GM15510 (cell line): ENCODE results near the gene KIAA0930.

Source experiments
- POLR2A ChIP-seq: IDR thresholded peaks from 3 replicates; pipeline ENCODE4 v1.6.1; 2011; ENCODE audit warnings: borderline replicate concordance; ENCODE audit not compliant: insufficient read length; ENCODE audit errors: extremely low read depth

The KIAA0930 gene

DNA sequence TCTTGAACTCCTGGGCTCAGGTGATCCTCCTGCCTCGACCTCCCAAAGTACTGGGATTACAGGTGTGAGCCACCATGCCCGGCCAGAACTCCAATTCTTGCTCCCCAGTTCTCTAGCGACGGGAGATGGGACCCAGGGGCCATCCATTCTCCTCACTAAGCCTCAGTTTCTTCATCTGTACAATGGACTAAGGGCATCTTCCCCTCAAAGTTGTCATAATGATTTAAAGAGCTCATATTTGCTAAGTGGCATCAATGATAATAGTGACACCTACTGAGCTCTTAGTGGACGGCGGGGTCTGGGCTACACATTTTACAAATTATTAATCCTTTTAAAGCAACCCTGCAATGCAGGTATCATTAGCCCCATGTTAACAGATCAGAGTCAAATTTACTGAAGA is 34.5 kb downstream of the KIAA0930 start:
- TF ChIP-seq POLR2A: no peak

DNA sequence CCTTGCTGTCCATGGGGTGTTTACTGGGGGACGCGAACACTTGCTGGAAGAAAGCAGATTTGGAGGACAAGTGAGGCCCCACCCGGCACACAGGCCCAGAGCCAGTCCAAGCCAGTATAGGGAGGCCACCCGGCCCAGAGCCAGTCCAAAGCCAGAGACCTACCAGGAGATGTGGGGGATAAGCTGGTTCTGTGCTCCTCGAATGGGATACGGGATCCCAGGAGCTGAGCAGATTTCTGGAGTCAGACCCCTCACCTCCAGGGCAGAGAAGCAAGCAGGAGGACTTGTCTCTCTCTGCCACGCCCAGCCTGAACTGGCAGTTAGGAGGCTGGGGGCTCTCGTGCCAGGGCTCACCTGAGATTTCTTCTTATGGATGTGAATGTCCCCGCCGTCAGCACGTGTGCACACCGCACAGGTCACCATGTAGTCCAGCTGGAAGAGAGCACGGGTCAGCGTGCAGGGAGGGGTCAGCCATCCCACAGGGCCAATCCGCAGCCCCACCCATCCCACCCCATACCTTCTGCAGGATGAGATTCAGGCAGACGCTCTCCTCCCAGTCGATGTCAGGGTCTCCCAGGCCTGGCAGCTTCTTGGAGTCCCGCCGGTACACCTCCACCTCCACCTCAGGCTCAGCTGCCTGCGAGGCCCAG is 35.3 kb downstream of the KIAA0930 start:
- no peak for TF ChIP-seq POLR2A

DNA sequence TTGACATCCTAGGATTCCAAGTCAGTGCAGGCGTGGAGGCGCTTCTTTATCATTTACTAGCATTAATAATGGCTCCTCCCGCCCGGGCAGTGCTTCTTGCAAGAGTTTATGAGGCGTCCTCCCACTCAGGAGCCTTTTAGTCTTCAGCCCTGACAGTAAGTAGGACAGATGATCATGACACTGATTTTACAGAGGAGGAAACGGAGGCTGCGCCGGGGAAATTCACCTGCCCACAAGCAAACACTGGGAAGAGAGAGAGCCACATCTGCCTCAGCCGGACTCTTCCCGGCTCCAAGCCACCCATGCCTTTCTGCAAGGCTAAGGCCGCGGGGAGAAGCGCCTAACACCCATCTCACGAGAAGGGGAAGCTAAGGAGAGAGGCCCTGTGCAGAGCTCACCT is 35.9 kb downstream of the KIAA0930 start:
- no peak for TF ChIP-seq POLR2A

DNA sequence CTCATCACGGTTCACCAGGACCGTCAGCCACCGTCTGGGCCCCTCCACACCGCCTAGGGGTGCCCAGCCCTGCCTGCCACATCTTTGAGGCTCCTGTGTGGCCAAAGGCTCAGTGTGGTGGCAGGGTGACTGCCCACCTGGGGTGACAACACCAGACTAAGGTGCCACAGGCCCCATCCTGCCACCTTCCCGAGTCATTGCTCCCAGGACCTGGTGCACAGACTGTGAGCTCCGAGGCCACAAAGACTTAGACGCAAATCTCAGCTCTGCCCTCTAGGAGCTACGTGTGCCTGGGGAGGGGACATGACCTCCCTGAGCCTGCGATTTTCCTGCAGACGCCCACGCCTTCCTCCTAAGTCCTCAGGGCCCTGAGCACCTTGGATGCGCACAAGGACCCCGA is 36.5 kb downstream of the KIAA0930 start:
- TF ChIP-seq POLR2A: no peak

DNA sequence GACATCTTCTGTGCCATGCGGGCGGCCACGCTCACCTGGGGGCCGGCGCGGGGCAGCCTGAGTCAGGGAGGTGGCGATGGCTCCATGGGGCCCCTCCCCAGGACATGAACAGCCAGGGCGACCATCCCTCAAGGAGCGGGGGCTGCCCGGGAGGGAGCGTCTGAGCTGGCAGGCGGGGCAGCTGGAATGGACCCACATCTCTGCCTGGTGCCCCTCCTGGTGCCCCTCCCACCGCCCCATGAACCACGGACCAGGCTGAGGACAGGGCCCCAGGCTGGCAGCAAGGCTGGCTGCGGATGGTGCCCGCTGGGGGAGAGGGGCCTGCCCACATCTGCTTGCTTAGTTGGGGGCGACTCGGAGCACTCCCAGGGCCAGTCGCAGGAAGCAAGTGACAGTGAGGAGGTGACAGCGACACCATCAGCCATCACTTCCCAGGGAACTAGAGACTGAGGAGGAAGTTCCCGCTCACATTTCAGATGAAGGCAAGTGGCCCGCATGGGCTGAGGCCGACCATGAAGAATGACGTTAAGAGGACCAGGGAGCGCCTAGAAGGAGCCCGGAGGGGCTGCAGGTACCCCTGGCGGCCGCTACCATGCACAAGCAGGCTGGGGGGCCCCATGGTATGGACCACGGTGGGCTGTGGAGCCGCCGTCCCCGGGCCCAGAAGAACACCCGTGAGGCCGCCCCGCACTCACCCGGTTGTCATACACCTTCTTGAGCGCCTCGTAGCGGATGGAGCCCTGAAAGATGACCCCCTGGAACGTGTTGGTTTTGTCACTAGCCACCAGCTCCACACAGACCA is 37.3 kb downstream of the KIAA0930 start:
- no peak for TF ChIP-seq POLR2A

DNA sequence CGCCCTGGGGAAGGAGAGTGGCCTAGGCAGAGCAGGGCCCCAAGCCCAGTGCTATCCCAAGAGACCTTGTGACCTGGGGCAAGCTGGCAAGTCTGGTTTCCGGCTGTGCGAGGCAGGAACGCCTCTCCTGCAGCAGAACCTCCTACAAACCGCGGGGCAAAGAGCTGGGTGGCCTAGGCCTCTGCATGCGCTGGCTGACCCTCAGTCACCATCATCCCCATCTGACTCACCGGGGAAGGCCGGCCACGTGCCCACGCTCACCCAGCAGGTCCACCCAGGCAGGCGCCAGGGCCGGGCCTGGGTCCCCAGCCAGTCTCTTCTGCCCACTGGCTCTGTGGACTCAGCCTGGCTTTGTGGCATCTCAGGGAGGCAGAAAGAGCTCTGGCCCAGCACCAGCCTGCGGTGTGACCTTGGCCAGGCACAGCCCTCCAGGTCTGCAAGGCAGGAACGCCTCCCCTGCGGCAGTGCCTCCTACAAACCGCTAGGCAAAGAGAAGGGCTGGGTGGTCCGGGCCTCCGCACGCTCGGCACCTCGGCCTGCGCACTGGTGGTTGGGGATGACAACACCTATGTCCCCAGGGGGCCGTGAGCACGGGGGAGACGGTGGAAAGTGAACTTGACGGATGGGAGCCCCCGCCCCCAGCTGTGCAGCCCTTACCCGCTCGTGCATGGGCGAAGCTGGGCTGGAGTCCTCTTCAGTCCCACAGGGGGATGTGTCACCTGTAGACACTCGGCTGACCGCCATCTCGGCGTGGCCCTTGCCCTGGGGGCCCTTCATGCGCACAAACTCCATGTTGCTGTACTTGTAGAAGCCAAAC is 38.2 kb downstream of the KIAA0930 start:
- no peak for TF ChIP-seq POLR2A

DNA sequence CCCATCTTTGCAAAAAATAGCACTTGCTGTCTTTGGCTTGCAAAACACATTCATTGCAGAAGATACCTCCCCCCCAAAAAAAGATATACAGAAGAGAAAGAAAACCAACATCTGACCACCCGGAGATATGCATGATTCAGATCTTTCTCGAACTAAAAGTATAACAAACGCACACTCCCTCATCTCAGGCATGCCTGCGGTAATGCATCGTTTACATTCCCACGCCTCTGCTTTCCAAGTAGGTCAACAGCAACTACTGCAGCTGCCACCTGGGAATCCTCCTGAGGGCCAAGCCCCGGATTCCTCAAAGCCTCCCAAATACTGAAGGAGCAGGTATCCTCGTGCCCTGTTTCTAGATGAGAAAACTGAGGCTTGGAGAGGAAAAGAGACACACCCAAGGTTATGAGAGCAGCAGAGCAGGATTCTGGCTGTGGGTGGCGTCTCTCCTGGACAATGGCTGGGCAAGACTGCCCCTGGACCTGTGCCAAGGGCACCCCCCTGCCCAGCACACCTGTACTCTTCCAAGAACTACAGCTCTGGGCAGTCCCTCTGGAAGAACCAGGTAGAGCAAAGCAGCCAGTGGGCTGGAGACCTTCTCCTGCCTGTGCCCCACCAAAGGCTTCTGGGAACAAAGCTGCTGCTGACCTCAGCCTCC is 38.9 kb downstream of the KIAA0930 start:
- no peak for TF ChIP-seq POLR2A

DNA sequence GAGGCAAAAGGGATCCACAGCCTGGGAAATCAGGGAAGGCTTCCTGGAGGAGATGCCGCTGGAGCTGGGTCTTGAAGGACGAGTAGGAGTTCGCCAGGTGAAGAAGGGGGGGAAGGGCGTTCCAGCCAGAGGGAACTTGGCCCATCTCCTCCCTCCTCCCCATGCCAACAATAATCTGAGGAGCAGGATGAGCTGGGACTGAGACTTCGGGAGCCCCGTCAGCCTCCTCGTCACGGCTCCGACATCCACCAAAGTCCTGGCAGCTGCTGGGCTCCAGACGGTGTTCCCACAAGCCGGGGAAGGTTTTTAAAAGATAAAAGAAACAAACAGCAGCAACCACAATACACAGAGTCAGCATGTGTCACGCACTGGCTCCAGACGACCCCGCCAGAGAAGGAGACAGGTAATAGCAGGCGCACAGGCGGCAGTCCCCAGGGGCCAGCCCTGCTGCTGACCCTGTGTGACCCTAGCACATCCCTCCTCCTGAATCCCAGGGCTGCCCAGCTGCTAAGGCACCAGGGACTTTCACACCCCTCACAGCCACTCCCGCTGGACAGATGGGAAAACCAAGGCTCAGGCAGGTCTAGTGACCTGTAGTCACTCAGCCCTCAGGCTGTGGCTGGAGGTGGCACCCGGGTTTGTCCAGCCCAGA is 39.7 kb downstream of the KIAA0930 start:
- no peak for TF ChIP-seq POLR2A

DNA sequence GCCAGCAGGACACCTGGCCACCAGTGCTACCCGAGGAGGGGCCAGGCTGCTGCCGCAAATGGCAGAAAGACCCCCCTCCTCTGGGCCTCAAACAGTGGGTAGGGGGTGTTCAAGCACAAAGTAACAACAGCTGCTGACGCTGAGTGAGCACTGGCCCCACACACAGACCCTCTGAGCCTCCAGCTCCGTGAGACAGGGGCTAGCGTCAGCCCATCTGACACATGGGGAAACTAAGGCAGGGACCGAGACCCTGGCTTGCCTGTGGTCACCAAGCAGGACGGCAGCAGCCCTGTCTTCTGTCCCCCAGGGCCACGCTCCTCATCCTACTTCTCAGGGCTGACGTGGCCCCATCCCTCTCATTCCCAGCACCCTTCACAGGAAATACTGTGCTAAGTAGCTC is 40.5 kb downstream of the KIAA0930 start:
- no peak for TF ChIP-seq POLR2A

DNA sequence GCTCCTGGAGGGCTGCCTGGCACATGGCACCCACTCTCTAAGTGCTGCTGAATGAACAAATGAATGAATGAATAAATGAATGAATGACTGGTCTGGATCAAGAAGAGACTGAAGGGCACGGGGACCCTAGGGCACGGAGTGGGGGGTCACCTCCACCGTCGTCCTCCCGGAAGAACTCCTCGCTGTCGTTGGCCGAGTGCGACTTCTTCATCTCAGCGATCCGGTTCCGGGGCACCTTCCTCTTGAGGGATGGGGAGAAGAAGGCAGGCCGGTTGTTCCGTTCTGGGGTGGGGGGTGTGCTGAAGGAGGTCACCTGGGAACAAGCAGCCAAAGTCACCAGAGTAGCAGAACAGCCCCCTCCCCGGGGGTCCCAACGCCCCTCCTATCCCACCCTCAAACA is 41.0 kb downstream of the KIAA0930 start:
- no peak for TF ChIP-seq POLR2A

DNA sequence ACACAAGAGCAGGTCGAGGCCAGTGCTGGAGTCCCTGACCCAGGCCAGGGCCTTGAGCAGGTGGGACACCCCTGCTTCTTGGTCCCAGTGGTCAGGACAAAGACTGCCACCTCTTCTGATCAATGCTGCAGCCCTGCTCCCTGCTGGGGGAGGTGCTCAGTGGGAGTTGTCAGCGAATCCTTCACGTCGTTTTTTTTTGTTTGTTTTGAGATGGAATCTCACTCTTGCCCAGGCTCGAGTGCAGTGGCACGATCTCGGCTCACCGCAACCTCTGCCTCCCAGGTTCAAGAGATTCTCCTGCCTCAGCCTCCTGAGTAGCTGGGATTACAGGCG is 42.3 kb downstream of the KIAA0930 start:
- no peak for TF ChIP-seq POLR2A

DNA sequence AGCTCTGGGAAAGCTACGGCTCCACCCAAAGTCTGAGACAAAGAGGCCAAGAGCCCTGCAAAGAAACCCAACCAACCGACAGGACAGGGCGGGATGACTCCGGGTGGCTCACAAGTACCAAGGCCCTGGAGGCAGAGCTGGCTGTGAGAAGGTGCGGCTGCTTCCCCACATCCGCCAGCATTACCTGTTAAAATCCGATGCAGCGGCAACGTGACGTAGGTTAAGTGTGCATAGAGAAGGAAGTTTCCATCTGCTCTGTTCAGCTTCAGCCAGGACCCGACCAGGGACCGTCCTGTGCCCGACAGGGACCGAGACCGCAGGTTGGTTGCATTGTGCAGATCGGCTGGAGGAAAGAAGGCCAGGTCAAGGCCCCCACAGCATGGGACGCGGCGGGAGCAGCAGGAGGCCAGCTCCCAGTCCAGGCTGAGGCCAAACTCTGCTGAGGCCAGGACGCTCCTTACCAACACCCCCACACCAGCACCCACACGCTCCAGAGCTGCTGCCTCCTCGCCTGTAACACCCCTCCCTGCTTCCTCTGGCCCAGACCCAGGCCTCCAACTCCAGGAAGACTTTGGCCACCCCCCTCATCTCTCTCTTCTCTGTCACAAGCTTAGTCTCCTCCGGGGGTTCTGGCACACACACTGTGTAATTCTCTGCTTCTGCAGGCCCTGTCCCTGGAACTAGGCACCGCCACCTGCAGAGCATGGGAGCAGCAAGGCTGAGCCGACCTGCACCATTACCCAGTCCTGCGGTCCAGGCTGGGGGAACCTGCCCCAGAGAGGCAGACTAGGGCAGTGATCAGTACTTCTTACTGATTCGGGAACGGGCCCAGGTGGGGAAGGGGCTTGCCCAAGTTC is 42.9 kb downstream of the KIAA0930 start:
- TF ChIP-seq POLR2A: no peak

DNA sequence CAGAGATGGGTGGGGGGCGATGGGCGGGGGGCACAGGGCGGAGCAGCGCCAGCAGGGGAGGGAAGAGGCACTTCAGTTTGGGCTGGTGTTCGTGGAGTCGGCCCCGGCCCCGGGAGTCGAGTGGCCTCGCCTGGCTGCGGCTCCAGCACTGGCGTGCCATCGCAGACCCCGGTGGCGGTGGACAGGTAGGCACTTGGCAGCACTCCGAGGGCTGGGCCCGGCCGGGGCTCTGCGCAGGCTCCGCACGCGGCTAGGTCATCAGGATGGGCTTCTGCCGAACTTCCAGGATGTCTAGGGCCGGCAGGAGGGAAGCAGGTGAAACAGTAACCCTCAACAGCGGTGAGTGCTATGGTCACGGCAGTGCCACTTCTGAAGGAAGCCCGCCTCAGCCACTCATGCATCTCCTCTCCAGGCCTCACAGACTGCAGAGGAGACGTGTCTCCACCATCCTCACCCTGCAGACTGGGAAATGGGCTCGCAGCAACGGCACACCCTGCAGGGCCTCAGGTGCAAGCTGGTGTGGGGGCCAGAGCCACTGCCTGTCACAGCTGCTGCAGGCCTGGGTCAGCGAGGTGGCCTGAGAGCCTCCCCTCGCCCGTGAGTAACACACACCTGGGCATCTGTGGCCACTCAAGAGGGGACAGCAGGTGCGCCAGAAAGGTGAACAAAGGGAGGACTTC is 43.6 kb downstream of the KIAA0930 start:
- no peak for TF ChIP-seq POLR2A

DNA sequence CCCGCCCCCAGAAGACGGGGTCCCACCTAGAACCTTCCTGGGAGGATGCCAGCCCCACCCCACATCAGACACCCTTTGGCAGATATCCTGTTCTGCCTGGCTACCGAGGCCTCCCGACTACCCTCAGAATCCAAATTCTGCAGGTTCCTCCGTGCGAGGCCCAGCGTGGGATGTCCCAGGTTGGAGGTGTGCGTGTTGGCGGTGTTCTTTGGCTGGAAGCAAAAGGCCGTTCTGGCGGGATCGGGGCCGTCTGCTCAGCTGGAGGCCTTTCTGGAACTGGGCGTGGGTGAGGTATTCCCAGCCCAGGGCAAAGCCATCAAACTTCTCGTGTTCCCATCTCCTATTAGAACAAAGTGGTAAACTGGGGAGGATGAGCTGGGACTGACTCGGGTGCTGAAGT is 44.4 kb downstream of the KIAA0930 start:
- TF ChIP-seq POLR2A: no peak

DNA sequence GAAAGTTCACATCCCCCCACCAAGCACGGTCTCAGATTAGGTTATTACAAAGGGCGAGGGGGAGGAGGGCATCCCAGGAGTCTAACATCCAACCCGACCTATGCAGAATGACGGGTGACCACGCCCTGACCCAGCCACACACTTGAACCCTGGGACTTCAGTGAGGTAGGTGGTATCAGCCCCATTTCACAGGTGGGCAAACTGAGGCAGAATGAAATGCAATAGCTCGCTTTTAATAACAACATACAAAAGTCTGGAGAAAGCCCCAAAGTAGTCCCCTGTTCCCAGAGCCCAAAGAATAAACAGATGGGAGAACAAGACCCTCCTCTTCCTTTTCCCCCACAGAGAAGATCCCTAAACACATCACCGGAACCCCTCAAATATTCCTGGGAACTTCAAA is 45.1 kb downstream of the KIAA0930 start:
- TF ChIP-seq POLR2A: no peak
